HG03097 (cell line): ENCODE data around the gene PARP16.
A peak's percentile ranks its signal among the peaks of the same experiment; 100 is the strongest.

Source experiments
- ATAC-seq: cut with Tn5 transposase; IDR thresholded peaks from one replicate; pipeline ENCODE4 v1.9.1; 2021; ENCODE audit not compliant: unreplicated experiment, low FRiP score

Gene PARP16

GRCh38 chr15:65312400-65312916 lies 25.8 kb upstream of the PARP16 start:
- no peak for ATAC-seq

- ATAC-seq = no peak
These were observed 25.1 kb upstream of the PARP16 start for GRCh38 chr15:65311760-65312159.

- no peak for ATAC-seq
These were observed 23.9 kb upstream of the PARP16 start for GRCh38 chr15:65310431-65311137.

- no peak for ATAC-seq
These were observed 23.3 kb upstream of the PARP16 start for GRCh38 chr15:65309882-65310418.

GRCh38 chr15:65307978-65308377 lies 21.3 kb upstream of the PARP16 start:
- no peak for ATAC-seq

GRCh38 chr15:65306551-65306950 lies 19.9 kb upstream of the PARP16 start:
- no peak for ATAC-seq

- ATAC-seq = no peak
These were observed 19.1 kb upstream of the PARP16 start for GRCh38 chr15:65305776-65306175.

GRCh38 chr15:65305150-65305758 lies 18.6 kb upstream of the PARP16 start:
- no peak for ATAC-seq

- peak; percentile 70 for ATAC-seq
These were observed 17.9 kb upstream of the PARP16 start, which contains the start of gene RNU5B-1 for GRCh38 chr15:65304381-65305149. TSS of gene RNU5B-1 (plus strand) at chr15:65304677.

GRCh38 chr15:65303687-65304380 lies 17.2 kb upstream of the PARP16 start:
- peak; percentile 2 for ATAC-seq

GRCh38 chr15:65302061-65302460 lies 15.4 kb upstream of the PARP16 start:
- no peak for ATAC-seq

- ATAC-seq = no peak
These were observed 14.3 kb upstream of the PARP16 start for GRCh38 chr15:65300924-65301441.

- no peak for ATAC-seq
These were observed 12.0 kb upstream of the PARP16 start for GRCh38 chr15:65298731-65299130.

- ATAC-seq = no peak
These were observed 6.3 kb upstream of the PARP16 start for GRCh38 chr15:65292938-65293518.

- no peak for ATAC-seq
These were observed 3.5 kb upstream of the PARP16 start for GRCh38 chr15:65290228-65290627.

- ATAC-seq = no peak
These were observed 2.7 kb upstream of the PARP16 start for GRCh38 chr15:65289261-65289854.

- no peak for ATAC-seq
These were observed 805 bp upstream of the PARP16 start for GRCh38 chr15:65287520-65287855.

GRCh38 chr15:65286069-65286703 lies 497 bp downstream of the PARP16 start:
- ATAC-seq = peak; percentile 25
